DMS114 treated with DMSO at 0.1 percent for 48 hours (cell line): ENCODE measurements around the gene KDM3B.

Experiments
- DNase-seq: peaks from one replicate; lab custom pipeline; 2025; ENCODE audit not compliant: unreplicated experiment; lab: John Stamatoyannopoulos, UW

KDM3B gene

GRCh38 chr5:138391859-138392386 is 39.4 kb downstream of the KDM3B start:
- no peak for DNase-seq

- DNase-seq, result no peak
Measured at GRCh38 chr5:138402640-138403039, 50.2 kb downstream of the KDM3B start.

DNA sequence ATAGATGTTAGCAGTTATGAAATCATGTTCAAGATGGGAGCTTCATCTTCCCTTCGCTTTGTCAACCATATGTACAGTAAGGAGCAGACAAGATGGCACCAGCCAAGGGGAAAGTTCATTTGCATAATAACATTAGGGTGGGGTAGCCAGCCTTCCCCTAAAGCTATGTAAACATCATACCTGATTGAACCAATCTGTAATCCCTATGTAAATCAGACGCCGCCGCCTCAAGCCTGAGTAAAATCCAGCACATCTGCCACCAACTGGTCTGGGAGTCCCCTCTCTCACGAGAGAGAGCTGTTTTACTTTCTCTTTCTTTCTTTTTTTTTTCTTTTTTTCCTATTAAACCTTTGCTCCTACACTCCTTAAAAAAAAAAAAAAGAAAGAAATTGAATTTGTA is 55.5 kb downstream of the KDM3B start:
- no peak for DNase-seq

GRCh38 chr5:138410996-138411640 is 58.6 kb downstream of the KDM3B start:
- DNase-seq, result peak; percentile 28

DNA sequence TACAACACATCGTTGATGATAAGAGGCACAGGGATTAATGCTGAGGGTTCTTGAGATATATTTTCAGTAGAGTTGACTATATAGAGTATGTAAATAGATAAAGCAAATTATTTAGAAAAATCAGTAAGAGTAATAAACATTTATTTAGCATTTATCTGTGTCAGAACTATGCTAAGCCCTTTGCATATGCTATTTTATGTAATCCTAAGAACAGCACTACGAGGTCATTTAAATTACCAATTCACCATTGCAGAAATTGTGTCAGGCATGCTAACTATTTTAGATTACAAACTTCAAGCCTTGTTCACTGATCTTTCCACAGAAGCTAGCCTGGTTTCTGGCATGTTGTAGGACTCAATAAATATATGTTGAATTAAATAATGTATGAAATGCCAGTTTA is 66.0 kb downstream of the KDM3B start:
- DNase-seq, result no peak

GRCh38 chr5:138425079-138425478 is 72.6 kb downstream of the KDM3B start:
- no peak for DNase-seq

GRCh38 chr5:138435943-138436342 is 83.5 kb downstream of the KDM3B start:
- no peak for DNase-seq

- DNase-seq, result no peak
Measured at GRCh38 chr5:138438003-138438723, 85.7 kb downstream of the KDM3B start.

- peak; percentile 41 for DNase-seq
Measured at GRCh38 chr5:138438724-138439476, 86.4 kb downstream of the KDM3B start, which contains the start of gene REEP2. REEP2 (plus strand) TSS chr5:138439057; CDS start chr5:138439209, 152 bp downstream.

DNA sequence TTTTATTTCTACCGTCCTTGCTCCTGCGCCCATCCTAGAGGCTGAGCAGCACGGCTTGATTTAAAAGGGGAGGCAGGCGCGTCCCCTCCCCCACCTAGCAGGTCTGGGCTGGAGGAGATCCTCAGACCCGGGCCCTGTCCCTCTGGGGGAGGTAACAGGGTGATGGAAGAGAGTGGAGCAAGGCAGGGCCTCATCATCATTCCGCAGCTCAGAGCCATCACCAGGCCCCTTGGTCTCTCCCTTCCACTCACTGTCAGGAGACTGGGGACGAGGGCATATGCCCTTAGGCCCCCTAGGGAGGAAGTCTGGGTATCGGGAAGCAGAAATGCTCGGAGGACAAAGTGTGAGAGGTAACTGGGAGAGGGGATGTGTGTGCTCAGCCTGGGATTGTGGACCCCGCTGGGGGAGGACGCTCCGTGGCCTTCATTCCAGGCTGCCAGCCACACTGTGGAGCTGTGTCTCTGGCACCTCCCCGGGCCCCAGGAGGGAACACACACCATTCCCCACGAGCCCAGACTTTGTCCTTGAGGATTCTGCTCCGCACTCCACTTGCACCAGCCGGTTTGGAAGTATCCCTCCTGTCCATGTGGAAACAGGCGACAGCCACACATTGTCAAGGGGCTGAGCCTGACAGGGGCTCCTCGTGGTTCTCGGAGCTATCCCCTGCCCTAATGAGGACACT is 87.1 kb downstream of the KDM3B start:
- DNase-seq, result no peak

- DNase-seq, result no peak
Measured at GRCh38 chr5:138440159-138441073, 87.9 kb downstream of the KDM3B start.

GRCh38 chr5:138441221-138441620 is 88.7 kb downstream of the KDM3B start:
- DNase-seq, result no peak

GRCh38 chr5:138444078-138444773 is 91.7 kb downstream of the KDM3B start:
- no peak for DNase-seq

DNA sequence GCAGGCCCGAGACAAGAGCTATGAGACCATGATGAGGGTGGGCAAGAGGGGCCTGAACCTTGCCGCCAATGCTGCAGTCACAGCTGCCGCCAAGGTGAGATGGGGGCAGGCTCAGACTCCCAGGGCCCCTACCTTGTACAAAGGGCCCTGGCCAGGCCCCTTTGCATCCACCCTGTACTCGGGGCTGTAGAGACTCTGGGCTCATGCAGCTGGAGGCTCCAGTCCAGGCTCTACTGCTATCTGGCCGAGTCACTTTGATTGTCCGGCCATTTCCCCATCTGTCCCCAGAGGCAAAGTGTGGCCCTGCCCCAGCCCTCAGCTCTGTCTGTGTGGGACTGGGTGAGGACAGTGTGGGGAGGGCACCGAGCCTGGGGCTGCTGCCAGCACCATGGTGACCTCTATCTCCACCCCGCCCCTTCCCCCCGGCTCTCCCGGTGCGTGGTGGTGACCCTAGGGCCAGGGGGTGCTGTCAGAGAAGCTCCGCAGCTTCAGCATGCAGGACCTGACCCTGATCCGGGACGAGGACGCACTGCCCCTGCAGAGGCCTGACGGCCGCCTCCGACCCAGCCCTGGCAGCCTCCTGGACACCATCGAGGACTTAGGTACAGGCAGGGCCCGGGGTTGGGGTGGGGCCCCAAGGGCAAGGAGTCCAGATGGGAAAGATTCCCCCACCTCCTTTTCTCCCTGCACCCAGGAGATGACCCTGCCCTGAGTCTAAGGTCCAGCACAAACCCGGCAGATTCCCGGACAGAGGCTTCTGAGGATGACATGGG is 92.5 kb downstream of the KDM3B start:
- no peak for DNase-seq

GRCh38 chr5:138445547-138446271 is 93.2 kb downstream of the KDM3B start:
- DNase-seq, result no peak

DNA sequence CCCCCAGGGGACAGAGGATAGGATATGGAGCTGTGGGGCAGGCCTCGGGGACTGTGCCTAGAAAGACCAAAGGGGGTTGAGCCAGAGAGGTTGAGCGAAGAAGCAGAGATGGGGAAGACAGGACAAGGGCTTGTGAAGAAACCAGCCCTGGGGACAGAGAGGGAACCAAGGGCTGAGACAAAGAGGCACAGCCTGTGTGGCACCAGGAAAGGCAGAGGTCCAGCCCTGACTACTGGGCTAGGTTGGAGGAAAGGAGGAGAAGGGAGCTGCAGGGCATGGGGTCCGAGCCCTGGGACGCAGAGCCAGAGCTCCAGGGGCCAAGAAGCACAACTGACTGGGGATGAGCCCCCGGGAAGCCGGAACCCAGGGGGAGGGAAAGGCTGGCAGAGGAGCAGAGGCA is 95.6 kb downstream of the KDM3B start:
- DNase-seq, result no peak

- no peak for DNase-seq
Measured at GRCh38 chr5:138448481-138449398, 96.3 kb downstream of the KDM3B start.
